Measurements from ENCODE around the gene COL23A1.

Gene COL23A1

DNA sequence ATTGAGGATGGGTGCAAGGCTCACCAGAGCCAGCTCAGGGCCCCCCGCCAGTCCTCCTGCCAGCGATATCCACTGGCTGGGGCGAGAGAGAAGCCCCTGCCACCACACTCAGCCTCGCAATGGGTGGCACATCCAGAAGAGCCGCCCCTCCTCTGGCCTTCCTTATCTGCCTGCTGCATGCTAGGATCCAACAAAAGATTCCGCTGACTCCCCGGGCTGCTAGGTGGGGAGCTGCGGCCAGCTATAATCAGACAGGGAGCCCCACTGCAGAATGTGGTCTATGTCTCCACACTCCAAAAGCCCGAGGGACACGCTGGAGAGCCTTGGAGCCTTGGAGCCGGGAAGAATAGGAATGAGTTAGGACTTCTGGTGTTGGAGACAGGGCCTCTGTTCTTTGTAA, 32.8 kb downstream of the COL23A1 start:
- DNase-seq (ENCODE audit: low read depth in 2 of 2, low spot score in 1 of 2) = no peak

DNA sequence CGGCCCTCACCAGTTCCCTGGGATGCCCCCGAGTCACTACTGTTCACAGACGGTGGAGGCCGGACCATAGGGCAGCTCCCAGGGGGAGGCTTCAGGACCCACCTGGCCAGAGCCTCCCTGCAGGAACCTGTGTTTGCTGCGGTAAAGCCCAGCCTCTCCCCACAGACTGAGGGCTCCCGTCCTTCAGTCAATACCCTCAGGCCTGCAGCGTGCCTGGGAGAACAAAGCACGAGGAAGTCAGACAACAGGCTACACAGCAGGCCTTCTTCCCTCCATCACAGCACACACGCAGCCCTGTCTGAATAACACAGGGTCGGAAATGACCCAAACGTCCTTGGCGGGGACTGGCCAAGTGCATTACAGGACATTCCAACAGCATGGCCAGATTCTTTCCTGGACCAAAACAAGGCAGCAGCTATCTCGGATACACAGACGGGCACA, 34.4 kb downstream of the COL23A1 start:
- DNase-seq (ENCODE audit: low read depth in 2 of 2, low spot score in 1 of 2) = no peak

DNA sequence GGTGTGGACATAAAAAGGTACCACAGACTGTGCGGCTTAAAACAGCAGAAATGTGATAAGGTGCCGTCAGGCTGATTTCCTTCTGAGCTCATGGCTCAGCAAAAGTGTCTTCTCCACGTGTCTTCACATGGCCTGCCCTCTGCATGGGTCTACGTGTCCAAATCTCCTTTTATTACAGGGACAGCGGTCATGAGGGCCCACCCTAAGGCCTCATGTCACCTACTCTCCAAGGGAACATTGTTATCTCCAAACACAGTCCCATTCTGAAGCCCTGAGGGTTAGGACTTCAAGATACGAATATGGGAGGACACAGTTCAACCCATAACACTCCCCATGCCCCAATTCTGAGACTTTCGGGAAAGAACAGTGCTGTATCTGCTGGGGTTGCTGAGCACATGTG, 35.2 kb downstream of the COL23A1 start:
- DNase-seq (ENCODE audit: low read depth in 2 of 2, low spot score in 1 of 2) = no peak

DNA sequence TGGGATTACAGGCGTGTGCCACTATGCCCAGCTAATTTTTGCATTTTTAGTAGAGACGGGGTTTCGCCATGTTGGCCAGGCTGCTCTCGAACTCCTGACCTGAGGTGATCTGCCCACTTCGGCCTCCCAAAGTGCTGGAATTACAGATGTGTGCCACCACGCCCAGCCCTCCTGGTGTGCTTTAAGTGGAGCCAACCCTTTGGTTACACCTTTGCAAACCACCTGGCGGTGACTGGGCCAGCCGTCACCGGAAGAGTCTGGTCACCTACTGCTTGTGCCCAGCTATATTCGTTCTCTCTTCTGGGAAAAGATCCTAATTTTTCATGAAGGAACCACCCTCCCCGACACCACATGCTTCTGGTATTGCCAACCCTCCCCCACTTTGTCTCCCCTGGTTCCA, 35.9 kb downstream of the COL23A1 start:
- DNase-seq (ENCODE audit: low read depth in 2 of 2, low spot score in 1 of 2) = no peak

DNA sequence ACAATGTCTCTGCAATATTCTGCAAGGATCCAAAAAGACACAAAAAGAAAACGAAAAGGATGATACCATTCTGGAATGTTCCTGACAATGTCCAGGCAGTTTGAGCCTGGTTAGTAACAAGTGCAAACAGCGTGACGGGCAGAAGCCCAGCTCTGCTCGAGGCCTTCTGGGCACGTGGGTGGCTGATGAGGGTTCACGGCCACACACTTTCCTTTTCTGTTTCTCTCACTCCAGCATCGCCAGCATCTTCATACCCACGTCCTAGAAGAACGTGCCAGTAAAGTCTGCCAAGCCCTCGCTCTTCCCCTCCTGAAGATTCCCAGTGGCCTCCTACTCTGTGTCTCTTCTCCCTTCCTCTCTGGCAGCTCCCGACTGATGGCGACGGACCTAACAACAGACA, 36.7 kb downstream of the COL23A1 start:
- DNase-seq (ENCODE audit: low read depth in 2 of 2, low spot score in 1 of 2) = no peak

DNA sequence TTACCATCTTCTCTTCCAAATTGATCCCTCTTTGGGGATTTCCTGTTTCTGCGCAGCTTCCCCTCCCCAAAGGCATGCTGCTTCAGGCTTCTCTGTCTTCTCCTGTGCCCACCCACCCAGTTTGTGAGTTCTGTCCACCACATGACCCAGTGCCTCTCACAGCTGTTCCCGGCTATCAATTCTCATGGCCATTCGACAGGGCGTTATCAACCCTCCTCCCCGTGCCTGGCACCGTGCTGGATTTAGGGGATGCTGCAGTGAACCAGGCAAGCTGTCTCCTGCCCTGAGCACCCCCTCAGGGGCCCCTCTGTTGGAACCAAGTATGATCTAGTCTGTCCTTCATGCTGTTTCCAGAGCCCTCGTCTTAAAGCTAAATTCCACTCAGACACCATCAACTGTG, 38.7 kb downstream of the COL23A1 start:
- no peak for DNase-seq (ENCODE audit: low read depth in 2 of 2, low spot score in 1 of 2)

DNA sequence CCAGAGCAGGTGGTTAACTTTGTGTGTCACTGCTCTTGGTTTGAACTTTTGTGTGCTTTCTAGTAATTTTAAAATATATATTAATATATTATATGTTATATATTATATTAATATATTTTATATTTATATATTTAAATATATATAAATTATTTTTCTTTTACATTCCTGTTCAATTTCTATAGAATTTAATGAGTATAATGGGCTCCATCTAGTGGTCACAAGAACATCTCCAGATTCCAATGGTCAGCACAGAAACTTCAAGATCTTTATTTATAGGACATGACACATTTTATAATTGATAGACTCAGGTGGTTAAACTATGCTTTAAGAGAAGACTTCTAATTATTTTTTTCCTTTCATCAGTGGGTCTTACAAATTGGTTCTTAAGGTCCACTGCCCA, 39.1 kb downstream of the COL23A1 start:
- no peak for DNase-seq (ENCODE audit: low read depth in 2 of 2, low spot score in 1 of 2)

DNA sequence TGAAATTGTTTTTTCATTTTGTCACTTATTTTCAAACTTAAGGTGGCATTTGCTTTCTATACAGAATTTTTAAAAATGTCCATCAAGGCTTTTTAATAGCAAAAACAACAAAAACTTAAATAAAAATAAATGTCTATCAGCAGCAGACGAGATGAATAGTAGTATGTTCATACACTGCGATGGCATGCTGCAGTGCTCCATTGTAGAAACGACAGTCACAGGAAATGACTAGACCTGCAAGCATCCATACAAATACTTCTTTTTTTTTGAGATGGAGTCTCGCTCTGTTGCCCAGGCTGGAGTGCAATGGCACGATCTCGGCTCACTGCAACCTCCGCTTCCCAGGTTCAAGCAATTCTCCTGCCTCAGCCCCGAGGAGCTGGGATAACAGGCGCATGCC, 41.4 kb downstream of the COL23A1 start:
- DNase-seq (ENCODE audit: low read depth in 2 of 2, low spot score in 1 of 2) = no peak

DNA sequence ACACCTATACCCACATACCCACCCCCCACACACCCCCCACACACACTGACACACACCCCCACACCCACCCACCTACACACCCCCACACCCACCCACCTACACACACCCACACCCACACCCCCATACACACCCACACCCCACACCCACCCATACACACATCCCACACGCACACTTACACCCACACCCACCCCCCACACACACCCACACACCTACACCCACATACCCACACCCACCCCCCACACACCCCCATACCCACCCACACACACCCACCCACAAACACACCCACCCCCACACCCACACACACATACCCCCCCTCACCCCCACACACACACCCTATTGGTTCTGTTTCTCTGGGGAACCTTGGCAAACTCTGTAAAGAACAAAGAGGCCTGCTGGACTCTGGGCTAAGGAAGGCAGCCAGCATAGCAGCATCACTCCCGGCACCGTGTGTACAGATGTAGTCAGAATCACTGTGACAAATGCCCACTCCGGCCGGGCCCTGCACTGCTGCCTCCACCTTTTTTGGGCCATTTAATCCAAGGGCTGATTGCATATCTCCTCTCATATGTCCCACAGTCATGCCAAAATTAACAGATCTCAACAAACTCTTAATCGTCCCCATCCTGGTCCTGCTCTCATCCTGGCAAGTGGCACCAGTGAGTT, 42.3 kb downstream of the COL23A1 start:
- no peak for DNase-seq (ENCODE audit: low read depth in 2 of 2, low spot score in 1 of 2)

DNA sequence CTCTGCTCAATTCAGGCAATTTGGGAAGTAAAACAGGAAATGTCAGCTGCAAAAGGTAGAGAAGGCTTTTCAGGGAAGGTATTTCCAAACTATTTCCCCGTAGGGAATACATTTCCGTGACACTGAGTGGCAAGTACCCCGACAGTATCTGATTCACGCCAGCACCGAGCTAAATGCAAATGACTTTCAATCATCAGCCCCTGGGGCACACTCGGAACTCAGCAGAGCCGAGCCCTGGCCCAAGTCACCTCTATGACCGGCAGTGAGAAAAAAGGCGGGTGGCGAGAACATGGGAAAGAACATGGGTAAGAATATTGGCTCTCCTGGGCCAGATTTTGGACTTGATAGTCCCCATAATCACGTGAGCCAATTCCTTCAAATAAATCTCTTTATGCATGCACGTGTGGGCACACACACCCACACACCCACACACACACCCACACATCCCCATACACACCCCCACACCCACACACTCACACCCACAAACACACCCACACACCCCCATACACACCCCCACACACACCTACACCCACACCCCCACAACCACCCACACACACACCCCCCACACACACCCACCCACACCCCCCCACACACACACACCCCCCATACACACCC, 43.0 kb downstream of the COL23A1 start:
- no peak for DNase-seq (ENCODE audit: low read depth in 2 of 2, low spot score in 1 of 2)

DNA sequence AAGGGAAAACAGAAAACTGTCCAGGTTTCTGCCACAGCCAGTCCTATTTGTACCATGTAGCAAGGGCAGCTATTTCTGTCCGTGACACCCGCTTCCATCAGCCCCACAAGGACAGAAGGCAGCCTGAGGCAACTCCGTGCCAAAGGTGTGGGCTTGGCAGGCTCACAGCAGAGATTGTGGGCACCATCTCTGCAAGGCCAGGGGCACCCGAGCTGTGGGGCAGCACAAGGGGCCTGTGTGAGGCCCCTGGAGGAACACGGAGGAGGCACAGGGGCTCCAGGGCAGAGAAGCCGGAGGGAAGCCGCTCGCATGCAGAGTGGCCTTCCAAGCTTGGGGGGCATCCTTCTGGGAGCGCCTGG, 43.5 kb downstream of the COL23A1 start:
- DNase-seq (ENCODE audit: low read depth in 2 of 2, low spot score in 1 of 2) = no peak

DNA sequence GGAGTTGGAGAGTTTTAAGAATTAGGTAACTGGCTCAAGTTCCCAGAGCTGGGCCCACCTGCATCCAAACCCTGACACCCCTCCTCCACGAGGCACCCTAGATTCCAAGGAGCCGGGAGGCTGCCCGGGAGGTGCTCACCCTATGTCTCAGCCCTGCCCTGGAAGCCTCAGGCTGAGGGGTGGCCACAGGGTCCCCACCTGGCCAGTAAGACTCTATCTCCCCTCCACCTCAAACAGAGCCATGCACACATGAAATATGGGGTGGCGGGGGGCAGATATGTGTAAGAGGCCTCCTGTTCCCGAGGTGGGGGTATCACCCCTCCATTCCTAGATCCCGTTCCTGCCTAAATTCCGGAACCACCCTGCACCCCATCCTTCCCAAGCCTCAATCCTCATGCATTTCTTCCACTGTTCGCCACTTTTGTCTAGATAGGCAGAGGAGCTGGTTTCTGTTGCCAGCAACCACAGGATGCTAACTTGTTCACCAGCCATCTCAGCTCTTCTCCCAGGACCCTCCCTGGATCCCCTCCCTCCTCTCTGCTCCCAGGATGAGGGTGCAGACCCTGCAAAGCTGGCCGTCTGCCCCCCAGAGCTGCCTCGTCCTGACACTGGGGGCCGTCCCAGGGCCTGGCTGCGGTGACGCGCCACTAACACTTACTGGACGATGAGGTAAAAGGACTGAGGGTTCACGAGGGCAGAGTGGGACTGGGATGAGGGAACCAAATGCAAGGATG, 44.1 kb downstream of the COL23A1 start:
- no peak for DNase-seq (ENCODE audit: low read depth in 2 of 2, low spot score in 1 of 2)

DNA sequence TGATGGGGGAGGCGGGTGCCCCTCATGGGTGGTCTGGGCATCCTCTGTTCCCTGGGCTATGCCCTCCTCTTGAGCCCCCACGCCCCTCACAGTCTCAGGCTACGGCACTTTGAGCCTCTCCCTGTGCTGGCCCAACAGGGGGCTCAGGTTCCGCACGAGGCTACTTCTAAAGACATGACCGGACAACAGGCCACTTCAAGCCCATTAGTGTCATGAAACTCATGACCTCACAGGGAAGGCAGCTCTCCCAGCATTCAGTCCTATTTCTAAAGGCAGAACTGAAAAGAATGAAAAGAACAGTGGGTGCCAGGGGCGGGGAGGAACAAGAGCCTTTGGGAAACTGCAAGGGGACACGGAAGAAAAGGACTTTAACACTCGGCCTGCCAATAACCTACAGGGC, 45.0 kb downstream of the COL23A1 start:
- no peak for DNase-seq (ENCODE audit: low read depth in 2 of 2, low spot score in 1 of 2)

DNA sequence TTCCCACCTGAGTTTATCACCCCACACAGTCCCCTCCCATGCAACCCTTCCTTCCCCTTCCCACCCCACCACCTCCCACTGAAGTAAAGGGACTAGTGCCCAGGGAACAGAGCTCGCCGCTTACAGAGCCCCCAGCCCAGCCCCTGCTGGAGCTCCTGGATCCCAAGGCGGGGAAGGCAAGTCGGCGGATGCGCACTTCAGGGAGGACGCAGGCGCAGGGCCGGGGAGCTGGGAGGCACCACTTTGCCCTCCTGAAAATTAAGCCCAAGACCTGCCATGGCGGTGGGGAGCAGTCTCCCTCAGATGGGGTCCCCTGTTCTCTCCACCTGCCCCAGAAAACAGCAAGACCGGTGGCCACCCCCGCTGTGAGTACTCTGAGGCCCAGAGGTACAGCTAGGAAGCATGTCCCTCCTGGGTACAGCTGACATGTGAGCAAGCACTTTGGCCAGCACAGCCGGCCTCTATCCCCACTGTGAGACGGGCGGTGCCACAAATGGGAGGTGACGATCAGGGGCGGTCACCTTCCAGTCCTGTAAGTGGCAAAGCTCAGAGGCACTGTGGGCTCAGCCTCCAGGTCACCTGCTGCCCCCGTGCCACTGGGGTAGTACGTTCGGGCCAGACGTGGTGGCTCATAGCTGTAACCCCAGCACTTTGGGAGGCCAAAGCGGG, 45.9 kb downstream of the COL23A1 start:
- no peak for DNase-seq (ENCODE audit: low read depth in 2 of 2, low spot score in 1 of 2)

DNA sequence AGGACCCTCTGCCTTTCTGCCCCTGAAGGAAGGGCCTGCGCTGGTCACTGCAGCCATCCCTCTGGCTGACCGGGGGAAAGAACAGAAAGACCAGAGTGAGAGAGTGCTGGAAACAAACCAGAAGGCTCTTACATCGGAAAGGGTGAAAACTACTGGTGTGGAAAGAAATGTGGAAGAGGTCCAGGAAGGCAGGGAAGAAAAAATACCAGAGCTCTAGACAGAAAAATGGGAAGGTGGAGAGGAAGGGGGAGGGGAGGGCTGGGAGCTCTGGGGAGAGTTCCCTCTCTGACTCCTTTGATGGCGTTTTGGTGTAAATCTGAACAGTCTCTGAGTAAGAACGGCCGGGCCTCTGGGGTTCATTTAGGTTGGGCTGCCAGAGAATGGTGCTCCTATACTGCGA, 47.7 kb downstream of the COL23A1 start:
- DNase-seq (ENCODE audit: low read depth in 2 of 2, low spot score in 1 of 2) = no peak

DNA sequence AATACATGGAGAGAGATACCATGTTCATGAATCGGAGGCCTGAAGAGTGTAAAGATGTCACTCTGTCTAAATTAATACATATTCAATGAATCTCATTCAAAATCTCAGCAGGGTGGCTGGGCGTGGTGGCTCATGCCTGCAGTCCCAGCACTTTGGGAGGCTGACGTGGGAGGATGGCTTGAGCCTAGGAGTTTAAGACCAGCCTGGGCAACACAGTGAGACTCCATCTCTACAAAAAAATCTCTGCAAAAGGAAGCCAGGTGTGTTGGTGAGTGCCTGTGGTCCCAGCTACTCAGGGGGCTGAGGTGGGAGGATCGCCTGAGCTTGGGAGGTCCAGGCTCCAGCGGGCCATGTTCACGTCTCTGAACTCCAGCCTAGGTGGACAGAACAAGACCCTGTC, 49.7 kb downstream of the COL23A1 start:
- no peak for DNase-seq (ENCODE audit: low read depth in 2 of 2, low spot score in 1 of 2)

DNA sequence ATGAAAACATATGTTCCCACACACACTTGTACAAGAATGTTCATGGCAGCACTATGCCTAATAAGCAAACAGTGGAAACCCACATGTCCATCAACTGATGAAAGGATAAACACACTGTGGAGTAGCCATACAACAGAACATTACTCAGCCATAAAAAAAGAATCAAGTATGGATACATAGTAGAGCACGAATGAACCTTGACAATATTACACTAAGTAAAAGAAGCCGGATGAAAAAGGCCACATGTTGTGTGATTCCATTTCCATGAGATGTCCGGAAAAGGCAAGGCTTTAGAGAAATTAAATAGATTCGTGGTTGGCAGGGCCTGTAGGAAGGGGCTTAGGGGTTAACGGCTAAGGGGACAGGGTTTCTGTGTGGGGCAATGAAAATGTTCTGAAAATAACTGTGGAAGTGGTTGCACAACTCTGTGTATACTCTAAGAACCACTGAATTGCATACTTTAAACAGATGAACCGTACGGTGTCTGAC, 51.4 kb downstream of the COL23A1 start:
- no peak for DNase-seq (ENCODE audit: low read depth in 2 of 2, low spot score in 1 of 2)

DNA sequence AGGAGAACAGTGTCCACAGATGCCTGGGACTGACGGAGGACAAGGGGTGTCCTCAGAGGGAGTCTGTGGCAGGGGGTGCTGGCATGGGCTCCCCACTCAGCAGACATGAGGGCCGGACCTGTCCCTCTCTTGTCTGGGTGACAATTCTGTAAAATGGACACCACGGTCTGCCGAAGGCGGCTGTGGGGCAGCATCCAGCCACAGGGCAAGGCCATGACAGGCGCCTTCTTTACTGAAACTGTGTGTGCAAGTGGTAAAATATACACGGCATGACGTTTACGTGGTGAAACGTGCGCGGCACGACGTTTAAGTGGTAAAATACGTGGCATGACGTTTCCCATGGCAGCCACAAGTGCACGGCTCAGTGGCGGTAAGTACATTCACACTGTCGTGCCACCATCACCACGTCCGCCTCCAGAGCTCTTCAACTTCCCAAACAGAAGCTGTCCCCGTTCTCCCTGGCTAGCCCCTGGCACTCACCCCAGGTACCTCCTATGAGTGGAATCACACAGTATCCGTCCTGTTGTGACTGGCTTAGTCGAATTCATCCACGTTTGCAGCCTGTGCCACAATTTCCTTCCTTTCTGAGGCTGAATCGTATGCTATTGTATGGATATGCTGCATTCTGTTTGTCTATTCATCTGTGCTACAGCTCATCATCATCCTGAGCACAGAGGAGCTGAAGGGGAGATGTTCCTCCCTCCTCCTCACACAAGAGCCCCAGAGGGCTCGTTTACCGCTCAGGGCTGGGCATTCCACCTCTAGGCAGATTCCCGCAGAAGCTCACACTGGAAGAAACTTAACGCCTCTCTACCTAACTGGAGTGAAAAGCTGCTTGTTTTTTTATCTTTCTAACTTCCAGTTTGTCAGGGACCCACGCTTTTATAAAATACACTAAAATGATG, 52.5 kb downstream of the COL23A1 start:
- DNase-seq (ENCODE audit: low read depth in 2 of 2, low spot score in 1 of 2) = no peak

DNA sequence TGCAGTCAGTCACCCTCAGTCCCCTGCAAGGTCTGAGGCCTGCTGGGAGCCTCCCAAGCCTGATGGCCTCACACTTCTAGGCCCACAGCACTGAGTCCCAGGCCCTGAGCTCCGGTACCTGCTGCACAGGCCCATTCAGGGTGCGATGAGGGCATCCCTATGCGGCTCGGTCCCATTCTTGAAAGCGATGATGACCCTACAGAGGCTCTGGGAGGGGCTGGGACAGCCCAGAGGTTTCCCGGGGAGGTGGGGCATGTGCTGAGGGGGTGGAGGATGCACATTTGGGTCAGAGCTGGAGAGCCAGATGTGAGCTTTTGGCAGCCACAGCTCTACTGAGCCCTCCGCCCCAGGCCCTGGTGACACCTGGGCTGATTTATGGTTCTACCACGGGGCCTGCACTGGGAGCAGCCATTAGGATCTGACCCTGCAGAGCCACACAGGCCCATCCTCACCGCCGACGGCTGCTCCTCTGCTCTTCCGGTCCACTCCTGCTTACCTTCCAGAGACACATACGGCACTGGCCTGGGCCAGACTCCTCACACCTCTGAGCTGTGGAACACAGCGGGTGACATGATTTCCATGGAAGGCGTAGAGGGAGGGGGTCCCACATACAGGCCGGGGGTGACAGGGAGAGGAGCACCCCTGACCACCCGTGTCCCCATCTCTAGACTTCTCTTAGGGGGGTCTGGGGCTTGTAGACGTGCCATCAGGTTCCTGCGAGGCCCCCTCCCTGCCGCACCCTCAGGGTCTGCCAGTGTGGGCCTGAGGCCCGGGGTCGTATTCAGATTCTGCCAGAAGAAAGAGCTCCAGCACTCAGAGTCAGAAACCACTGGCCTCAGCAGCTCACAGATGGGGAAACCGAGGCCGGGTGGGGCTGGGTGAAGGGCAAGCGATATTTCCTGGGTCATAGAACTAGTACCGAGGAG, 53.4 kb downstream of the COL23A1 start:
- no peak for DNase-seq (ENCODE audit: low read depth in 2 of 2, low spot score in 1 of 2)

All from stimulated activated CD8-positive, alpha-beta memory T cell treated with anti-CD3 and anti-CD28 coated beads, Interleukin-4, amount 100 ng/mL, for 4 hours (primary cell).